ENCODE measurements around the gene AOPEP.
A peak's percentile ranks its signal among the peaks of the same experiment; 100 is the strongest.

The AOPEP gene

DNA sequence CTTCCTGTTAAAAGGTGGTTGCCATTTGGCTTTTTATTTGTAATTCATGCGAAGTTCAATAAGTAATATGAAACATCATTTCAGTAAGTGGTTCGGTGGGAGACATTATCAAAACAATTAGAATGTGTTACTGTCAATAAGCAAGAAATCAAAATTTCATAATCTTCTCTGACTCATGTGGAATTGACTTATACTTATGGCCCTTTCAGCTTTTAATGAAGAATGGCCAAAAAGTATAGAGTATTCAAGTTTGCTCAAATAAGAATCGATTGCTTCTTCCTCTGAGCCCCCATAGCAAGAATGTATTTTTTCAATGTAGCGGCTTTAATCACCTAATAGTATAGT, 174.5 kb downstream of the AOPEP start (continued):
- no peak for TF ChIP-seq ZNF670 (tag by site-specific recombination; IDR thresholded peaks at IDR 0.05; ENCODE audit: low read depth)

DNA sequence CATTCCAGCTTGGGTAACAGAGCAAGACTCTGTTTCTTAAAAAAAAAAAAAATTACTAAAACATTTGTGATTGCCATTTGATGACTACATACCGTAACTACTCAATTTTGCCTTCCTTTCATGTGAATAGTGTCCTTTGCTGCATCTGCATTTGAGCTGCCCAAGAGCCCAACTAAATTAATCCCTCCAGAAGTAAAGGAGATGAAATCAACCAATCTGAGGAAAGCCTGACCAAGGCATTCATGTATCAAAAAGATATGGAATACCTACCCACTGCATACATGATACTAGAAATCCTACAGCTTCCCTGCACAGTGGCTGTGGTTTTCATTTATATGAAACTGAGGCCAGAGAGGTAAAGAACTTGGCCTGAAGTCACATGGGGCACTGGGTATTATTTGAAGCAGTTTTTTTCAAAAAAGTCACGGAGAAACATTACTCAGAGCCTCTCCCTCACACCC, 177.5 kb downstream of the AOPEP start:
- POLR2A ChIA-PET: interaction anchor here (0.6 kb wide), 2 partner anchors 16 to 36 kb away, joined by 3 to 5 read pairs; no protein-coding TSS in a partner anchor
- CTCF ChIA-PET: interaction anchor here (0.6 to 0.7 kb wide), 2 partner anchors 120 to 234 kb away, joined by 3 read pairs; no protein-coding TSS in a partner anchor
- no peak overlapping the region for H3K4me3 ChIP-seq (ENCODE audit: low read depth, low read length)
- no peak for TF ChIP-seq ZNF132 (tag by site-specific recombination; IDR thresholded peaks at IDR 0.05; ENCODE audit: borderline replicate concordance)
- no peak for TF ChIP-seq ZFP41 (tag by site-specific recombination; IDR thresholded peaks at IDR 0.05; ENCODE audit: borderline replicate concordance)
- TF ChIP-seq ZBTB7A (tag by site-specific recombination; IDR thresholded peaks at IDR 0.05; ENCODE audit: low read depth): no peak
- TF ChIP-seq ZNF223 (tag by site-specific recombination; IDR thresholded peaks at IDR 0.05): no peak
- peak; percentile 35; the same call in 1 of the 2 replicates for TF ChIP-seq ZBTB17 (tag by site-specific recombination; IDR thresholded peaks at IDR 0.05)
- no peak for TF ChIP-seq ZBTB8A (tag by site-specific recombination; IDR thresholded peaks at IDR 0.05)
- H3K27ac ChIP-seq (ENCODE audit: extremely low read depth, low read depth, low read length): no peak overlapping the region
- H3K9me3 ChIP-seq (ENCODE audit: control insufficient read depth, insufficient read depth, low read depth, low read length): no peaks in the 10 kb centered on the region
- H3K4me1 ChIP-seq (ENCODE audit: control insufficient read depth, insufficient read depth, low read length): no peaks in the 10 kb centered on the region
- H3K36me3 ChIP-seq (ENCODE audit: control insufficient read depth in 2 of 2, insufficient read depth in 1 of 2, low read length in 2 of 2): no peaks in the 10 kb centered on the region

DNA sequence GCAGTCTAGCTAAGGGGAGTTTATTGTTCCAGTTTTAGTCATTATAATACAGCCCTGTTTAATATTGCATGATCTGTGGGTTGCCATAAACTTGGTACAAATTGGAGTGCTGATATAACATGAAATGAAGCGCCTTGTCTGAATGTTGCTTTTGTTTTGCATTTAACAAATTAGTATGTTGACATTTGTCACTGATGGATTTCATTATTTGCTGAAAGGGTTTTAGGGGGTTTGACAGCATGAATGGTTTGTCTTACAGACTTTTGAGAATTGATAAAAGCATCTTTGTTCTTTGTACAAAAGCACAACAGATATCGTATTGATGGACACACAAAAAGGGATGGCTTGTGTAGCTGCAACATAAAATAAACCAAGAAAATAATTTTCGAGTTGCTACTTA, 178.3 kb downstream of the AOPEP start:
- CTCF ChIA-PET: no interaction called here
- POLR2A ChIA-PET: interaction anchor here (0.6 kb wide), 1 partner anchor 15 kb away, joined by 3 read pairs; no protein-coding TSS in a partner anchor

More for the DNA sequence above, 178.3 kb downstream of the AOPEP start:
- H3K36me3 ChIP-seq (ENCODE audit: control insufficient read depth in 2 of 2, insufficient read depth in 1 of 2, low read length in 2 of 2): no peaks in the 10 kb centered on the region
- TF ChIP-seq, protein P1, sequence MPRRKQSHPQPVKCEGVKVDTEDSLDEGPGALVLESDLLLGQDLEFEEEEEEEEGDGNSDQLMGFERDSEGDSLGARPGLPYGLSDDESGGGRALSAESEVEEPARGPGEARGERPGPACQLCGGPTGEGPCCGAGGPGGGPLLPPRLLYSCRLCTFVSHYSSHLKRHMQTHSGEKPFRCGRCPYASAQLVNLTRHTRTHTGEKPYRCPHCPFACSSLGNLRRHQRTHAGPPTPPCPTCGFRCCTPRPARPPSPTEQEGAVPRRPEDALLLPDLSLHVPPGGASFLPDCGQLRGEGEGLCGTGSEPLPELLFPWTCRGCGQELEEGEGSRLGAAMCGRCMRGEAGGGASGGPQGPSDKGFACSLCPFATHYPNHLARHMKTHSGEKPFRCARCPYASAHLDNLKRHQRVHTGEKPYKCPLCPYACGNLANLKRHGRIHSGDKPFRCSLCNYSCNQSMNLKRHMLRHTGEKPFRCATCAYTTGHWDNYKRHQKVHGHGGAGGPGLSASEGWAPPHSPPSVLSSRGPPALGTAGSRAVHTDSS (tag by site-specific recombination; IDR thresholded peaks at IDR 0.05): no peak
- TF ChIP-seq ZNF138 (tag by site-specific recombination; IDR thresholded peaks at IDR 0.05; ENCODE audit: borderline replicate concordance) (no peak), SALL2 (tag by site-specific recombination; IDR thresholded peaks at IDR 0.05; ENCODE audit: borderline replicate concordance) (no peak), RBAK (tag by site-specific recombination; IDR thresholded peaks at IDR 0.05) (no peak), ZNF121 (tag by site-specific recombination; IDR thresholded peaks at IDR 0.05) (no peak), ZNF621 (tag by site-specific recombination; IDR thresholded peaks at IDR 0.05) (no peak), ZNF335 (tag by site-specific recombination; conservative IDR thresholded peaks at IDR 0.05) (no peak), ZNF843 (tag by site-specific recombination; IDR thresholded peaks at IDR 0.05) (no peak), GLI2 (tag by site-specific recombination; IDR thresholded peaks at IDR 0.05; ENCODE audit: borderline replicate concordance, low read depth) (no peak), ZNF48 (tag by site-specific recombination; IDR thresholded peaks at IDR 0.05) (no peak)
- TF ChIP-seq, protein P2, sequence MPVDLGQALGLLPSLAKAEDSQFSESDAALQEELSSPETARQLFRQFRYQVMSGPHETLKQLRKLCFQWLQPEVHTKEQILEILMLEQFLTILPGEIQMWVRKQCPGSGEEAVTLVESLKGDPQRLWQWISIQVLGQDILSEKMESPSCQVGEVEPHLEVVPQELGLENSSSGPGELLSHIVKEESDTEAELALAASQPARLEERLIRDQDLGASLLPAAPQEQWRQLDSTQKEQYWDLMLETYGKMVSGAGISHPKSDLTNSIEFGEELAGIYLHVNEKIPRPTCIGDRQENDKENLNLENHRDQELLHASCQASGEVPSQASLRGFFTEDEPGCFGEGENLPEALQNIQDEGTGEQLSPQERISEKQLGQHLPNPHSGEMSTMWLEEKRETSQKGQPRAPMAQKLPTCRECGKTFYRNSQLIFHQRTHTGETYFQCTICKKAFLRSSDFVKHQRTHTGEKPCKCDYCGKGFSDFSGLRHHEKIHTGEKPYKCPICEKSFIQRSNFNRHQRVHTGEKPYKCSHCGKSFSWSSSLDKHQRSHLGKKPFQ (tag by site-specific recombination; IDR thresholded peaks at IDR 0.05): no peak
- TF ChIP-seq, protein P3, sequence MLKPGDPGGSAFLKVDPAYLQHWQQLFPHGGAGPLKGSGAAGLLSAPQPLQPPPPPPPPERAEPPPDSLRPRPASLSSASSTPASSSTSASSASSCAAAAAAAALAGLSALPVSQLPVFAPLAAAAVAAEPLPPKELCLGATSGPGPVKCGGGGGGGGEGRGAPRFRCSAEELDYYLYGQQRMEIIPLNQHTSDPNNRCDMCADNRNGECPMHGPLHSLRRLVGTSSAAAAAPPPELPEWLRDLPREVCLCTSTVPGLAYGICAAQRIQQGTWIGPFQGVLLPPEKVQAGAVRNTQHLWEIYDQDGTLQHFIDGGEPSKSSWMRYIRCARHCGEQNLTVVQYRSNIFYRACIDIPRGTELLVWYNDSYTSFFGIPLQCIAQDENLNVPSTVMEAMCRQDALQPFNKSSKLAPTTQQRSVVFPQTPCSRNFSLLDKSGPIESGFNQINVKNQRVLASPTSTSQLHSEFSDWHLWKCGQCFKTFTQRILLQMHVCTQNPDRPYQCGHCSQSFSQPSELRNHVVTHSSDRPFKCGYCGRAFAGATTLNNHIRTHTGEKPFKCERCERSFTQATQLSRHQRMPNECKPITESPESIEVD (tag by site-specific recombination; IDR thresholded peaks at IDR 0.05): no peak
- TF ChIP-seq, protein P4, sequence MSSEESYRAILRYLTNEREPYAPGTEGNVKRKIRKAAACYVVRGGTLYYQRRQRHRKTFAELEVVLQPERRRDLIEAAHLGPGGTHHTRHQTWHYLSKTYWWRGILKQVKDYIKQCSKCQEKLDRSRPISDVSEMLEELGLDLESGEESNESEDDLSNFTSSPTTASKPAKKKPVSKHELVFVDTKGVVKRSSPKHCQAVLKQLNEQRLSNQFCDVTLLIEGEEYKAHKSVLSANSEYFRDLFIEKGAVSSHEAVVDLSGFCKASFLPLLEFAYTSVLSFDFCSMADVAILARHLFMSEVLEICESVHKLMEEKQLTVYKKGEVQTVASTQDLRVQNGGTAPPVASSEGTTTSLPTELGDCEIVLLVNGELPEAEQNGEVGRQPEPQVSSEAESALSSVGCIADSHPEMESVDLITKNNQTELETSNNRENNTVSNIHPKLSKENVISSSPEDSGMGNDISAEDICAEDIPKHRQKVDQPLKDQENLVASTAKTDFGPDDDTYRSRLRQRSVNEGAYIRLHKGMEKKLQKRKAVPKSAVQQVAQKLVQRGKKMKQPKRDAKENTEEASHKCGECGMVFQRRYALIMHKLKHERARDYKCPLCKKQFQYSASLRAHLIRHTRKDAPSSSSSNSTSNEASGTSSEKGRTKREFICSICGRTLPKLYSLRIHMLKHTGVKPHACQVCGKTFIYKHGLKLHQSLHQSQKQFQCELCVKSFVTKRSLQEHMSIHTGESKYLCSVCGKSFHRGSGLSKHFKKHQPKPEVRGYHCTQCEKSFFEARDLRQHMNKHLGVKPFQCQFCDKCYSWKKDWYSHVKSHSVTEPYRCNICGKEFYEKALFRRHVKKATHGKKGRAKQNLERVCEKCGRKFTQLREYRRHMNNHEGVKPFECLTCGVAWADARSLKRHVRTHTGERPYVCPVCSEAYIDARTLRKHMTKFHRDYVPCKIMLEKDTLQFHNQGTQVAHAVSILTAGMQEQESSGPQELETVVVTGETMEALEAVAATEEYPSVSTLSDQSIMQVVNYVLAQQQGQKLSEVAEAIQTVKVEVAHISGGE (tag by site-specific recombination; conservative IDR thresholded peaks at IDR 0.05; ENCODE audit: low read depth): no peak
- H3K4me1 ChIP-seq (ENCODE audit: control insufficient read depth, insufficient read depth, low read length): no peaks in the 10 kb centered on the region
- no peaks in the 10 kb centered on the region for H3K9me3 ChIP-seq (ENCODE audit: control insufficient read depth, insufficient read depth, low read depth, low read length)
- H3K4me3 ChIP-seq (ENCODE audit: low read depth, low read length): no peak overlapping the region
- no peak overlapping the region for H3K27ac ChIP-seq (ENCODE audit: extremely low read depth, low read depth, low read length)

Measured in HEK293 (cell line).